RWPE1 (cell line): ENCODE results near the gene AKR1C3.
"Not testable (repeated sequence)": the region's sequence is repeated elsewhere in the genome, so short reads cannot be mapped to it uniquely, and the experiment has no call there.

Experiments used
- CTCF ChIA-PET: fragments of 350-600 bp; sonication (Branson Sonifier 250); formaldehyde crosslinking; extraction: SDS; loops from one replicate; lab custom pipeline; 2021; lab: Yijun Ruan, JAX
- POLR2A ChIA-PET: fragments of 400-600 bp; formaldehyde crosslinking; extraction: SDS; loops from one replicate; lab custom pipeline; 2020; ENCODE audit warnings: antibody characterized with exemption; ENCODE audit not compliant: low non-redundant PET; lab: Yijun Ruan, JAX
- DNase-seq: peaks from one replicate; pipeline ENCODE4 v3.0.0; 2012; ENCODE audit warnings: low spot score
- H3K27ac ChIP-seq: fragments of 450-650 bp; 2 replicates; pipeline ENCODE4 v1.5.1; 2017
- CTCF ChIP-seq: fragments of 450-650 bp; conservative IDR thresholded peaks from 2 replicates; pipeline ENCODE4 v1.5.1; 2017; ENCODE audit warnings: low read depth, mild to moderate bottlenecking

AKR1C3 gene

GRCh38 chr10:5117026-5117425 lies 22.8 kb downstream of the AKR1C3 start:
- TF ChIP-seq CTCF: no peak
- ChIA-PET CTCF (no interaction called here), POLR2A (no interaction called here)
- no peak overlapping the region for H3K27ac ChIP-seq
- DNase-seq: no peak

GRCh38 chr10:5119997-5120396 lies 25.8 kb downstream of the AKR1C3 start:
- H3K27ac ChIP-seq, CTCF ChIA-PET, POLR2A ChIA-PET, DNase-seq: not testable (repeated sequence)

GRCh38 chr10:5123886-5124285 lies 29.7 kb downstream of the AKR1C3 start:
- POLR2A ChIA-PET: no interaction called here
- DNase-seq: no peak
- no peak for TF ChIP-seq CTCF
- CTCF ChIA-PET: interaction anchor here (0.7 kb wide), 1 partner anchor 27 kb away, joined by 4 read pairs; no protein-coding TSS in a partner anchor
- no peak overlapping the region for H3K27ac ChIP-seq

- CTCF ChIA-PET: no interaction called here
- POLR2A ChIA-PET: no interaction called here
- TF ChIP-seq CTCF: no peak
- no peak overlapping the region for H3K27ac ChIP-seq
- DNase-seq: no peak
These were observed 31.3 kb downstream of the AKR1C3 start for GRCh38 chr10:5125315-5126044.

GRCh38 chr10:5135581-5135980 lies 41.4 kb downstream of the AKR1C3 start:
- TF ChIP-seq CTCF: no peak
- no peak overlapping the region for H3K27ac ChIP-seq
- DNase-seq: no peak
- ChIA-PET CTCF (no interaction called here), POLR2A (no interaction called here)

GRCh38 chr10:5136468-5137087 lies 42.4 kb downstream of the AKR1C3 start:
- ChIA-PET CTCF (no interaction called here), POLR2A (no interaction called here)
- no peak for TF ChIP-seq CTCF
- DNase-seq: no peak
- no peak overlapping the region for H3K27ac ChIP-seq

- CTCF ChIA-PET, POLR2A ChIA-PET, DNase-seq, H3K27ac ChIP-seq: not testable (repeated sequence)
These were observed 43.5 kb downstream of the AKR1C3 start for GRCh38 chr10:5137699-5138098.
